Keratinocyte (primary cell): ENCODE results near the gene SERPINB1. TPM values are rescaled to one million over a fixed set of nuclear protein-coding genes. Genes with fewer than 3 reads are reported as not detected.

ENCODE experiments used
- DNase-seq: peaks from one replicate; pipeline ENCODE4 v3.0.0-alpha.2; 2011; ENCODE audit warnings: low read depth, missing footprints, low spot score
- FAIRE-seq: peaks from 2 replicates; lab custom pipeline; 2011; peaks lifted over from hg19 to GRCh38; lab: Jason Lieb, UNC
- H2AFZ ChIP-seq: 2 replicates; pipeline ENCODE4 v1.6.0; 2012; ENCODE audit warnings: low read length, control low read depth, inconsistent platforms; ENCODE audit not compliant: control insufficient read depth
- H3K27ac ChIP-seq: 2 replicates; pipeline ENCODE4 v1.5.1; 2011; ENCODE audit warnings: low read length; ENCODE audit not compliant: control insufficient read depth, insufficient read depth
- H3K27me3 ChIP-seq: 3 replicates; pipeline ENCODE4 v1.6.0; 2011; ENCODE audit warnings: low read length; ENCODE audit not compliant: control insufficient read depth, insufficient read depth; ENCODE audit errors: extremely low read depth
- H3K36me3 ChIP-seq, 2 experiments: 2 replicates in 1 of 2; 3 replicates in 1 of 2; pipeline ENCODE4 v1.5.1; 2011; ENCODE audit warnings: low read length in 2 of 2, mild to moderate bottlenecking in 1 of 2; ENCODE audit not compliant: control insufficient read depth in 2 of 2, insufficient read depth in 2 of 2; ENCODE audit errors: extremely low read depth in 1 of 2
- H3K4me1 ChIP-seq: 3 replicates; pipeline ENCODE4 v1.5.1; 2011; ENCODE audit warnings: low read length; ENCODE audit not compliant: control insufficient read depth, insufficient read depth; ENCODE audit errors: extremely low read depth
- H3K4me2 ChIP-seq: 3 replicates; pipeline ENCODE4 v1.6.0; 2011; ENCODE audit warnings: low read depth, low read length; ENCODE audit not compliant: control insufficient read depth, insufficient read depth; ENCODE audit errors: extremely low read depth
- H3K4me3 ChIP-seq, 3 experiments: fragments of 200-600 bp in 1 of 3; sonication (generic) in 1 of 3; 2 replicates in 2 of 3; 3 replicates in 1 of 3; pipeline ENCODE4 v1.5.1; 2011 to 2016; ENCODE audit warnings: low read length in 3 of 3, mild to moderate bottlenecking in 3 of 3, control low read depth in 2 of 3, inconsistent platforms in 1 of 3, low read depth in 1 of 3, mixed read lengths in 1 of 3, mixed run types in 1 of 3, moderate library complexity in 1 of 3; ENCODE audit not compliant: control insufficient read depth in 2 of 3, insufficient read depth in 2 of 3; ENCODE audit errors: extremely low read depth in 1 of 3
- H3K79me2 ChIP-seq: 2 replicates; pipeline ENCODE4 v1.6.0; 2012; ENCODE audit warnings: low read length; ENCODE audit not compliant: control insufficient read depth, insufficient read depth
- H3K9ac ChIP-seq: 3 replicates; pipeline ENCODE4 v1.6.0; 2011; ENCODE audit warnings: low read length; ENCODE audit not compliant: control insufficient read depth, insufficient read depth; ENCODE audit errors: extremely low read depth
- H3K9me1 ChIP-seq: 3 replicates; pipeline ENCODE4 v1.6.0; 2011; ENCODE audit warnings: low read length; ENCODE audit not compliant: control insufficient read depth, insufficient read depth; ENCODE audit errors: extremely low read depth
- H3K9me3 ChIP-seq: 2 replicates; pipeline ENCODE4 v1.5.1; 2012; ENCODE audit warnings: low read depth, low read length; ENCODE audit not compliant: control insufficient read depth
- H4K20me1 ChIP-seq: 3 replicates; pipeline ENCODE4 v1.6.0; 2011; ENCODE audit warnings: low read length; ENCODE audit not compliant: control insufficient read depth, insufficient read depth; ENCODE audit errors: extremely low read depth
- EZH2 ChIP-seq: IDR thresholded peaks from one replicate; pipeline ENCODE4 v1.6.1; 2012; ENCODE audit warnings: inconsistent platforms, mild to moderate bottlenecking, low read length, moderate library complexity
- dilution Hi-C: fragments of 300-500 bp; cut with MboI; formaldehyde crosslinking; loops from one replicate; pipeline ENCODE4 v1.7.0; 2020; ENCODE audit warnings: low sequenced_read_pairs; ENCODE audit not compliant: extremely low pct_ligation_motif_present
- polyA plus RNA-seq, 5 experiments: library from polyadenylated mRNA; depleted of rRNA in 3 of 5; stranded (reverse) in 3 of 5; stranded (forward) in 1 of 5; unstranded in 1 of 5; fragments of >200 nt; gene quantifications; 1 replicate in 1 of 5; 2 replicates in 3 of 5; 3 replicates in 1 of 5; pipeline versions ENCODE4 v1.2.1 to v1.2.3, GENCODE V29; 2011 to 2012; ENCODE audit warnings: missing spikeins in 2 of 5, low read depth in 1 of 5, low replicate concordance in 1 of 5
- TF ChIP-seq, protein P1 (sequence below), 3 experiments: IDR thresholded peaks in 1 of 3; conservative IDR thresholded peaks in 1 of 3; optimal IDR thresholded peaks in 1 of 3; 2 replicates in 2 of 3; 3 replicates in 1 of 3; pipeline versions ENCODE3 to v1.5.1; 2011; ENCODE audit warnings: low read length in 3 of 3, mild to moderate bottlenecking in 3 of 3, moderate library complexity in 2 of 3, control low read depth in 1 of 3, inconsistent platforms in 1 of 3; ENCODE audit not compliant: insufficient read depth in 2 of 3; ENCODE audit errors: extremely low read depth in 1 of 3

Gene SERPINB1
- polyA plus RNA-seq, 1 donor (not counting 4 experiments of a cell fraction or from before 2014, with no cell fraction given) = 71.9 TPM

DNA sequence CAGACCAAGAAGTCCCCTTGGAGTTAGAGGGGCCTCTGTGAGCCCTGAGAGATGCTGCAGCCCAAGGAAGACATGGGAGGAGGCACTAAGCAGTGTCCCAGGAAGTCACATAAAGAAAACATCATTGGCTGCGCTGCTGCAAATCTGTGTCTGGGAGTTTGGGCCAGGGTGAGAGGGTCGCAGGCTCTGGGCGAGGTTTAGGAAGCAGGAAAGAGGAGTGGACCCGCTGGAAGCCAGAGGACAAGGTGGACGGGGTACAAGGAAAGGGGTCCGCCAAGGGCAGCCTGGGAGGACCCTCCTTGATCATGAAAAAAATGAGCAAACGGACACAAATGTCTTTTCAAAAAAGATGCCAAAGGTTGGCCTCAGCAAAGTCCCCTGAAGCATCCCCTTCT is 15.5 kb upstream of the SERPINB1 start:
- H3K4me2 ChIP-seq = no peak overlapping the region
- H3K4me1 ChIP-seq = peaks cover 8% of the 10 kb centered on the region
- TF ChIP-seq, protein P1, sequence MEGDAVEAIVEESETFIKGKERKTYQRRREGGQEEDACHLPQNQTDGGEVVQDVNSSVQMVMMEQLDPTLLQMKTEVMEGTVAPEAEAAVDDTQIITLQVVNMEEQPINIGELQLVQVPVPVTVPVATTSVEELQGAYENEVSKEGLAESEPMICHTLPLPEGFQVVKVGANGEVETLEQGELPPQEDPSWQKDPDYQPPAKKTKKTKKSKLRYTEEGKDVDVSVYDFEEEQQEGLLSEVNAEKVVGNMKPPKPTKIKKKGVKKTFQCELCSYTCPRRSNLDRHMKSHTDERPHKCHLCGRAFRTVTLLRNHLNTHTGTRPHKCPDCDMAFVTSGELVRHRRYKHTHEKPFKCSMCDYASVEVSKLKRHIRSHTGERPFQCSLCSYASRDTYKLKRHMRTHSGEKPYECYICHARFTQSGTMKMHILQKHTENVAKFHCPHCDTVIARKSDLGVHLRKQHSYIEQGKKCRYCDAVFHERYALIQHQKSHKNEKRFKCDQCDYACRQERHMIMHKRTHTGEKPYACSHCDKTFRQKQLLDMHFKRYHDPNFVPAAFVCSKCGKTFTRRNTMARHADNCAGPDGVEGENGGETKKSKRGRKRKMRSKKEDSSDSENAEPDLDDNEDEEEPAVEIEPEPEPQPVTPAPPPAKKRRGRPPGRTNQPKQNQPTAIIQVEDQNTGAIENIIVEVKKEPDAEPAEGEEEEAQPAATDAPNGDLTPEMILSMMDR (optimal IDR thresholded peaks at IDR 0.05 in 1 of 3, IDR thresholded peaks at IDR 0.05 in 1 of 3, conservative IDR thresholded peaks at IDR 0.05 in 1 of 3; ENCODE audit: extremely low read depth in 1 of 3, insufficient read depth in 2 of 3, low read length in 3 of 3) = no peak
- TF ChIP-seq EZH2 = no peak
- FAIRE-seq (no peak), DNase-seq (no peak)
- dilution Hi-C loops = no loop called here
- H2AFZ ChIP-seq = no peak overlapping the region
- no peaks in the 10 kb centered on the region for H3K27me3 ChIP-seq
- H3K4me3 ChIP-seq = no peak overlapping the region
- no peaks in the 10 kb centered on the region for H3K9me3 ChIP-seq
- H4K20me1 ChIP-seq = no peaks in the 10 kb centered on the region
- H3K79me2 ChIP-seq = no peaks in the 10 kb centered on the region
- no peak overlapping the region for H3K27ac ChIP-seq
- no peak overlapping the region for H3K9ac ChIP-seq
- no peaks in the 10 kb centered on the region for H3K36me3 ChIP-seq
- no peaks in the 10 kb centered on the region for H3K9me1 ChIP-seq

DNA sequence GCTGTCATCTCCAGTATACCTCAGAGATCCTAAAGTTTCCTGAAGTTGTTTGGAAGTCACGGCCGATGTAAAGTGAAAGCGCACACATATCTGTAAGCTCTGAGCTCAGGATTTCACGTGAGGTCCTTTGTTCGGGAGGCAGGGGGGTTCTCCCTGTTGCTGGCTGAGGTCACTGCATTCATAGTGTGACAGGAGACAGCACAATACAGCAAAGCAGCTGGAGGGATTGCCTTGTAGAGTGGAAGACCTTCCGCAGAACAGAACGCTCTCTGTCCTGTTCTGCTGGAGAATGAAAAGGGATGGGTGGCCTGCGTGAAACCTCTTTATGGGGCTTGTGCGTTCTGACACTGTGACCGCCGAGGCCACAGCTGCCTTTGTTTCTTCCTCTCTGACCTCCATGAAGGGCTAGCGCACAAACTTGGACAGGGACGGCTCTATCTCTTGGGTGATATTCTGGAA is 13.4 kb upstream of the SERPINB1 start:
- DNase-seq = no peak
- dilution Hi-C loops = no loop called here
- H3K9me3 ChIP-seq = no peaks in the 10 kb centered on the region
- H3K4me1 ChIP-seq = peaks cover 11% of the 10 kb centered on the region
- no peaks in the 10 kb centered on the region for H3K79me2 ChIP-seq
- no peaks in the 10 kb centered on the region for H3K27me3 ChIP-seq
- FAIRE-seq = no peak
- no peak overlapping the region for H2AFZ ChIP-seq
- no peak overlapping the region for H3K4me3 ChIP-seq
- no peaks in the 10 kb centered on the region for H3K36me3 ChIP-seq
- no peak overlapping the region for H3K27ac ChIP-seq
- H3K9me1 ChIP-seq = no peaks in the 10 kb centered on the region
- no peaks in the 10 kb centered on the region for H4K20me1 ChIP-seq
- no peak overlapping the region for H3K4me2 ChIP-seq
- no peak overlapping the region for H3K9ac ChIP-seq
- no peak for TF ChIP-seq EZH2
- TF ChIP-seq, protein P1 (optimal IDR thresholded peaks at IDR 0.05 in 1 of 3, IDR thresholded peaks at IDR 0.05 in 1 of 3, conservative IDR thresholded peaks at IDR 0.05 in 1 of 3; ENCODE audit: extremely low read depth in 1 of 3, insufficient read depth in 2 of 3, low read length in 3 of 3) = no peak
